Heart right ventricle (tissue), 16 donors: ENCODE measurements around the gene BNIP5. TPM values are rescaled to one million over a fixed set of nuclear protein-coding genes. Genes with fewer than 3 reads are reported as not detected.

Experiments used
- ATAC-seq, 8 donors: fragments of 200-7000 bp; cut with Tn5 transposase; one replicate each; pipeline ENCODE4 v1.9.1; 2020; ENCODE audit warnings: mild to moderate bottlenecking in 8 of 8, moderate library complexity in 8 of 8, moderate number of reproducible peaks in 1 of 8
- DNase-seq, 2 donors: peaks; one replicate each; pipeline ENCODE4 v3.0.0-alpha.2; 2020
- H3K27ac ChIP-seq, 10 donors: fragments of 200-600 bp; sonication (generic) in 2 of 10; one replicate each; pipeline versions ENCODE4 v1.5.0 to v1.8.0; 2020 to 2022; ENCODE audit warnings: mild to moderate bottlenecking in 3 of 10
- H3K27me3 ChIP-seq, 7 donors: fragments of 200-600 bp; one replicate each; pipeline ENCODE4 v1.8.0; 2021 to 2022; ENCODE audit warnings: mild to moderate bottlenecking in 2 of 7
- H3K36me3 ChIP-seq, 9 donors: fragments of 200-600 bp; sonication (generic) in 1 of 9; one replicate each; pipeline versions ENCODE4 v1.5.0 to v1.8.0; 2020 to 2022; ENCODE audit warnings: mild to moderate bottlenecking in 2 of 9
- H3K4me1 ChIP-seq, 9 donors: fragments of 200-600 bp; sonication (generic) in 1 of 9; one replicate each; pipeline versions ENCODE4 v1.5.0 to v1.8.0; 2020 to 2022; ENCODE audit warnings: mild to moderate bottlenecking in 4 of 9
- H3K4me3 ChIP-seq, 10 donors: fragments of 200-600 bp; sonication (generic) in 2 of 10; one replicate each; pipeline versions ENCODE4 v1.5.0 to v1.8.0; 2020 to 2022; ENCODE audit warnings: mild to moderate bottlenecking in 7 of 10, moderate library complexity in 2 of 10
- H3K9me3 ChIP-seq, 11 donors: fragments of 200-600 bp in 10 of 11; sonication (generic) in 2 of 11; one replicate each; pipeline versions ENCODE4 v1.5.0 to v1.8.0; 2013 to 2022; ENCODE audit warnings: mild to moderate bottlenecking in 2 of 11, control low read depth in 1 of 11, moderate library complexity in 1 of 11
- WGBS, 2 donors: extraction: QIAGEN DNeasy Blood & Tissue Kit; methylation state at CpG; one replicate each; pipeline ENCODE4 v1.1.7; 2013; ENCODE audit warnings: inconsistent platforms in 1 of 2; 5-methylcytosine and 5-hydroxymethylcytosine counted together
- intact Hi-C, 10 donors: fragments of 100-400 bp; cut with DNase I; formaldehyde crosslinking; loops; one replicate each; pipeline versions ENCODE4 v1.11.1 to v1.14.2; 2022
- polyA plus RNA-seq, 2 donors: library from polyadenylated mRNA; stranded (reverse); fragments of 200-250 nt; gene quantifications; one replicate each; pipeline ENCODE4 v1.2.3, GENCODE V29; 2013
- total RNA-seq, 10 donors: library from RNA; stranded (reverse); fragmentation: NEBNext Ultra II Directional in 3 of 10; extraction: Animal tissue kit (Norgen Biotek cat#: 25700) in 3 of 10; gene quantifications; one replicate each; pipeline versions ENCODE4 v1.2.1 to v1.2.4, GENCODE V29; 2021 to 2023
- TF ChIP-seq, protein P1 (sequence below), 9 donors: fragments of 200-600 bp; sonication (generic) in 2 of 9; IDR thresholded peaks; one replicate each; pipeline versions ENCODE4 v1.5.0 to v1.8.0; 2021 to 2022; ENCODE audit warnings: antibody characterized with exemption in 9 of 9, mild to moderate bottlenecking in 5 of 9, moderate library complexity in 1 of 9
- donor health status: Arrhythmogenic right ventricular cardiomyopathy.
- donor health status: ischemic (EF 13 %, LVEDD 7.1; RV severe dilation, severe dysfunction).
- donor health status: healthy with polysubstance abuse.
- donor health status: DM: no; HTN: yes; CAD: no.
- donor health status: DM: no; HTN: no; CAD: no.
- donor health status: ischemic (EF 25% LVEDD 6.9; RV normal size, moderate dysfunction).
- donor health status: ischemic (EF 25% LVEDD 5.7; RV mildly dilated, moderate dysfunction).
- donor health status: healthy.
- donor health status: DM: yes; HTN: yes; CAD: no.
- donor health status: Ischemic cardiomyopathy.
- donor health status: ischemic (EF 35%, LVEDD 5.7; RV mildly dilated, moderate dysfunction).
- donor health status: nonischemic (EF 11% LVEDD 7.7; RV severe dilation, severe dysfunction).
- donor health status: DM: yes; HTN: yes; CAD: no.
- donor health status: PGD.
- donor health status: ischemic (EF 29% LVEDD 5.4; RV normal size, mild dysfunction).
- donor health status: nonischemic (EF 23%, LVEDD 6.1; RV moderate dilation, normal function).

Gene BNIP5
- total and polyA plus RNA-seq, 12 donors: not detected

DNA sequence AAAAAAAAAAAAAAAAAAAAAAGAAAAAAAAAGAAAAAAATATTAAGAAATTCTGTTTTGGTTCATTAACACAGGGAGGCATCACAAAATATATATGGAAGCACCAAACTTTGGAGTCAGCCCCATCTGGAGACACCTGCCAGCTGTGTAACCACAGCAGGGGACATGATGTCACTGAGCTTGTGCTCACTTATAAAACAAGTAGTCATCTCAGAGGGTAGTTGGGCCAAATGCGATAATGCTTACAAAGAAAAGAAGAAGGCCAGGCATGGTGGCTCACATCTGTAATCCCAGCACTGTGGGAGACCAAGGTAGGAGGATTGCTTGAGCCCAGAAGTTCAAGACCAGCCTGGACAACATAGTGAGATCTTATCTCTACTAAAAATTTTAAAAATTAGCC, 1.1 kb upstream of the BNIP5 start:
- H3K27ac ChIP-seq: no peak overlapping the region
- H3K36me3 ChIP-seq: no peaks in the 10 kb centered on the region
- 87 to 94% methylated on average over 1 of the region's 1 CpG for WGBS, 2 donors
- no peak overlapping the region for H3K4me3 ChIP-seq
- ATAC-seq (no peak), DNase-seq (no peak)
- H3K9me3 ChIP-seq: no peaks in the 10 kb centered on the region
- peaks cover 3 to 39% (median 22%) of the 10 kb centered on the region in 9 donors for H3K4me1 ChIP-seq
- TF ChIP-seq, protein P1, sequence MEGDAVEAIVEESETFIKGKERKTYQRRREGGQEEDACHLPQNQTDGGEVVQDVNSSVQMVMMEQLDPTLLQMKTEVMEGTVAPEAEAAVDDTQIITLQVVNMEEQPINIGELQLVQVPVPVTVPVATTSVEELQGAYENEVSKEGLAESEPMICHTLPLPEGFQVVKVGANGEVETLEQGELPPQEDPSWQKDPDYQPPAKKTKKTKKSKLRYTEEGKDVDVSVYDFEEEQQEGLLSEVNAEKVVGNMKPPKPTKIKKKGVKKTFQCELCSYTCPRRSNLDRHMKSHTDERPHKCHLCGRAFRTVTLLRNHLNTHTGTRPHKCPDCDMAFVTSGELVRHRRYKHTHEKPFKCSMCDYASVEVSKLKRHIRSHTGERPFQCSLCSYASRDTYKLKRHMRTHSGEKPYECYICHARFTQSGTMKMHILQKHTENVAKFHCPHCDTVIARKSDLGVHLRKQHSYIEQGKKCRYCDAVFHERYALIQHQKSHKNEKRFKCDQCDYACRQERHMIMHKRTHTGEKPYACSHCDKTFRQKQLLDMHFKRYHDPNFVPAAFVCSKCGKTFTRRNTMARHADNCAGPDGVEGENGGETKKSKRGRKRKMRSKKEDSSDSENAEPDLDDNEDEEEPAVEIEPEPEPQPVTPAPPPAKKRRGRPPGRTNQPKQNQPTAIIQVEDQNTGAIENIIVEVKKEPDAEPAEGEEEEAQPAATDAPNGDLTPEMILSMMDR (IDR thresholded peaks at IDR 0.05): no peak
- intact Hi-C loops: no loop called here
- peaks cover 0 to 65% (median 57%) of the 10 kb centered on the region in 7 donors for H3K27me3 ChIP-seq

DNA sequence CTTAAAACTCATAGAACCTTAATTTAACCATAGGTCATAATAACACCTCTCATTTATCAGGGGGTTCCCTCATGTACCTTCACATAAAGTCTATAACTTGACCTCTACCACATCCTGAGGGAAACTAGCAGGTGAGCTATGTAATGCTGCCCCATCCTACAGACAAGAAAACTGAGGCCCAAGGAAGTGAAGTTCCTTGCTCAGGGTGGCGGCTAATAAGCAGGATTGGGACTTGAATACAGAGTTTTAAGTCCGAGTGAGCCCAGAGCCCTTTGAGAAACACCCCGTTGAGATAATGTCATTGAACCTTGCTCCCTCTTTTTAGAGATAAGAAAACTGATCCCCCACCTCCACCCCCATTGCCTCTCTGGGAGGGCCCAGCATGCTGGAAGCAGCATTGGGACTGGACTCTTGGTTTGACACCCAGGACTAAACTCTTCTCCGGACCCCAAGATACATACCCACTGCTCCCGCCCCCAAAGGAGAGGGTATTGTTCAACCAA, 429 bp downstream of the BNIP5 start:
- Histone ChIP-seq H3K27ac (no peak overlapping the region), H3K4me3 (no peak overlapping the region), H3K27me3 (peaks cover 1 to 61% (median 46%) of the 10 kb centered on the region in 7 donors), H3K36me3 (no peaks in the 10 kb centered on the region), H3K4me1 (peaks cover 3 to 36% (median 22%) of the 10 kb centered on the region in 9 donors), H3K9me3 (no peaks in the 10 kb centered on the region)
- 90 to 94% methylated on average over 5 of the region's 5 CpGs for WGBS, 2 donors
- TF ChIP-seq, protein P1 (IDR thresholded peaks at IDR 0.05): no peak
- DNase-seq: no peak
- no peak for ATAC-seq
- intact Hi-C loops: no loop called here

DNA sequence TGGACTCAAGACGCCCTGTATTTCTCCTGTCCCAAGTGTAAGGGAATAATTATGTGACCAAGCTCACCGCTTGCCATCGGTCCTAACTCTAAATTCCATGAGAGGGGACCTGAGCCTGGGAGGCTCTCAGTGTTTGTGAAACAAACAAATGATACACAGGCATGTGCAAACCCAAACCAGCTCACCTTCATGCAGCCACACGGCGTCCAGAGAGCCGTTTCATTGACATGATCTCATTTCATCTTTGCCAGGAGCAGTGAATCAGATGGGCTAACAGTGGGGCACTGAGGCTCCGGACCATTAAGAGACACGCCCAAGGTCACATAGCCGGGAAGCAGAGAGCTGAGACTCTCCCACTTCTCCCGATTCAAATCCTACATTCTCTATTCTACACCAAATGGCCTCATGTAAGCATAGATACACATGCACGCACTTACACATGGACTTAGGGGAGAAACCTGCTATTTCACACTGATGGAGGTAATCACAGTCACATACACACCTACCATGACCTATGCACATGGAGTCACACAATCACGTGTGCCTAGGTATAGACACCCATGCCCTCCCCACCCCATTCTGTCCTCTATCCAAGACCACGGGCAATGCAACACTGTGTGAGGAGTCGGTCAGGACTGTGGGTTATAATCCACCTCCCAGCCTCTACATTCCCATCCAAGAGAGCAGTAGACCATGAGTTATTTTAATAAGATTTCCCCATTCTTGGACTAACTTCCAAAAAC, 1.1 kb downstream of the BNIP5 start:
- H3K4me3 ChIP-seq: no peak overlapping the region
- H3K4me1 ChIP-seq: peaks cover 3 to 30% (median 19%) of the 10 kb centered on the region in 9 donors
- H3K27me3 ChIP-seq: peaks cover 6 to 65% (median 49%) of the 10 kb centered on the region in 7 donors
- H3K27ac ChIP-seq: no peak overlapping the region
- DNase-seq: no peak
- H3K36me3 ChIP-seq: no peaks in the 10 kb centered on the region
- TF ChIP-seq, protein P1 (IDR thresholded peaks at IDR 0.05): no peak
- intact Hi-C loops: no loop called here
- ATAC-seq: no peak
- WGBS, 2 donors: 91 to 93% methylated on average over 14 of the region's 14 CpGs
- no peaks in the 10 kb centered on the region for H3K9me3 ChIP-seq

DNA sequence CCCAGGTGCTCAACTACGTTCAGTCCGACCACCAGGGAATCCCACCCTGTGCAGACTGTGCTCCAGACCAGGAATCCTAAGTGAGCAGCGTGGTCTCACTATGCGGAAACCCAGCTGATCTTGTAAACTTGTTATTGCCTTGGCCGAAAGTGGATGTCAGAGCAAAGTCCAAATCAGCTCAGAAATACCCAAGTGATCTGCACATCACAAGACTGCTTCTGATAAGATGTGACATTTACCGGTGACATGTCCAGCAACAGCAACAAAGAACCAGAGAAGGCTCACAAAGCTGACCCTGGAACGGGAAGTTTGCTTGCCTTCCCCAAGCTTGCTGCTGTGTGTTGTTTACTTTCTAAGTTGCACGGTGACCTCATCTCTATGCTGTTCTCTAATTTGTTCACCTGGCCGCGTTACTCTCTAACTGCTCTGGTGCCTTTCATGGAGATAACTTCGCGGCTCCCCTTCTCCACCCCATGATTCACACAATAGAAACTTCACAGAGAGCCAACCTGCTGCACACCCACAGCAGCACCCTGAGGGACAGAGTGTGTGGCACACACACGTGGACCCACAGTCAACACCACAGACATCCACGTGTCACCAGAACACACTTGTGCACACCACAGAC, 1.7 kb downstream of the BNIP5 start:
- H3K4me3 ChIP-seq: no peak overlapping the region
- peaks cover 3 to 26% (median 17%) of the 10 kb centered on the region in 9 donors for H3K4me1 ChIP-seq
- intact Hi-C loops: no loop called here
- DNase-seq (no peak), ATAC-seq (peak in 2 of 8 donors; percentile 6 to 24)
- H3K36me3 ChIP-seq: no peaks in the 10 kb centered on the region
- WGBS, 2 donors: 46 to 56% methylated on average over 14 of the region's 14 CpGs
- H3K9me3 ChIP-seq: no peaks in the 10 kb centered on the region
- H3K27ac ChIP-seq: no peak overlapping the region
- TF ChIP-seq, protein P1 (IDR thresholded peaks at IDR 0.05): no peak
- H3K27me3 ChIP-seq: peaks cover 6 to 69% (median 49%) of the 10 kb centered on the region in 7 donors
